MCF 10A (cell line): ENCODE measurements around the gene DDX10. TPM values are rescaled to one million over a fixed set of nuclear protein-coding genes. Genes with fewer than 3 reads are reported as not detected.

Experiments
- BruUV-seq: library from RNA; stranded (reverse); fragments of 400-500 nt; replicated peaks from 2 replicates; lab custom pipeline; 2021; lab: Mats Ljungman, UMichigan
- CTCF ChIA-PET: fragments of 300-600 bp; sonication (Branson Sonifier 250); formaldehyde crosslinking; extraction: SDS; loops from one replicate; lab custom pipeline; 2021; ENCODE audit warnings: antibody characterized with exemption, inconsistent platforms; lab: Yijun Ruan, JAX
- POLR2A ChIA-PET: fragments of 300-600, 350-650 bp; sonication (Branson Sonifier 250); formaldehyde crosslinking; extraction: SDS; loops from one replicate; lab custom pipeline; 2020; ENCODE audit warnings: antibody characterized with exemption, inconsistent platforms; lab: Yijun Ruan, JAX
- DNase-seq: peaks from one replicate; pipeline ENCODE4 v3.0.0-alpha.2; 2018; ENCODE audit not compliant: unreplicated experiment
- H3K27ac Mint-ChIP-seq: one replicate; pipeline ENCODE4 v1.8.0; 2022; ENCODE audit warnings: mild to moderate bottlenecking, low read depth, mixed read lengths; ENCODE audit not compliant: unreplicated experiment
- H3K27me3 Mint-ChIP-seq: one replicate; pipeline ENCODE4 v1.8.0; 2022; ENCODE audit warnings: mixed read lengths; ENCODE audit not compliant: insufficient read depth, unreplicated experiment
- H3K36me3 Mint-ChIP-seq: one replicate; pipeline ENCODE4 v1.8.0; 2022; ENCODE audit warnings: mild to moderate bottlenecking, moderate library complexity, mixed read lengths; ENCODE audit not compliant: insufficient read depth, unreplicated experiment
- H3K4me1 Mint-ChIP-seq: one replicate; pipeline ENCODE4 v1.8.0; 2022; ENCODE audit warnings: mixed read lengths; ENCODE audit not compliant: insufficient read depth, unreplicated experiment
- H3K4me3 Mint-ChIP-seq: one replicate; pipeline ENCODE4 v1.8.0; 2022; ENCODE audit warnings: mild to moderate bottlenecking, moderate library complexity, mixed read lengths; ENCODE audit not compliant: unreplicated experiment
- H3K9me3 Mint-ChIP-seq: one replicate; pipeline ENCODE4 v1.8.0; 2022; ENCODE audit warnings: mixed read lengths; ENCODE audit not compliant: unreplicated experiment
- intact Hi-C: fragments of 100-400 bp; cut with micrococcal nuclease; formaldehyde crosslinking; loops from 2 replicates; pipeline ENCODE4 v1.14.1; 2022
- total RNA-seq: library from RNA; stranded (reverse); gene quantifications from 2 replicates; pipeline ENCODE4 v1.2.3, GENCODE V29; 2022
- TF ChIP-seq, protein P1 (sequence below): fragments of 200-600 bp; IDR thresholded peaks from one replicate; pipeline ENCODE4 v1.8.0; 2022; ENCODE audit warnings: antibody characterized with exemption, mild to moderate bottlenecking; ENCODE audit not compliant: unreplicated experiment

DDX10 gene
- total RNA-seq, 1 experiment from 2014 or later = 113 TPM

DNA sequence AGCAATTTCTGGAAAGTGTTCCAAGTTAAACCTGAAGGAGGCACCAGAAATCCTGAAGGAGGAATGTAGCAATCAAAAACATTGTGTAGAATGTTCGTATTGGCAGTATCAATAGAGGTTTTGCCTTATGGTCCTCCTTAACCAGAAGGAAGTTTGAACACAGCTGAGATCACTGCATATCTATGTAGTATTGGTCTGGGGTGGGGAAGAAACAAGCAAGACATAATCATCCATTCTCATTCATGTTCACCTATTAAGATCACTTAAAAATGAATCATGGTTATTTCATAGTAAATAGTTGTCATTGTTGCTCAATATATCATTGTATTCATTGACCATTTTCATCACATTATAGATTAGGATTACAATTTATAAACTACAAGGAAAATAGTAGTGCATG is 160.5 kb downstream of the DDX10 start:
- TF ChIP-seq, protein P1, sequence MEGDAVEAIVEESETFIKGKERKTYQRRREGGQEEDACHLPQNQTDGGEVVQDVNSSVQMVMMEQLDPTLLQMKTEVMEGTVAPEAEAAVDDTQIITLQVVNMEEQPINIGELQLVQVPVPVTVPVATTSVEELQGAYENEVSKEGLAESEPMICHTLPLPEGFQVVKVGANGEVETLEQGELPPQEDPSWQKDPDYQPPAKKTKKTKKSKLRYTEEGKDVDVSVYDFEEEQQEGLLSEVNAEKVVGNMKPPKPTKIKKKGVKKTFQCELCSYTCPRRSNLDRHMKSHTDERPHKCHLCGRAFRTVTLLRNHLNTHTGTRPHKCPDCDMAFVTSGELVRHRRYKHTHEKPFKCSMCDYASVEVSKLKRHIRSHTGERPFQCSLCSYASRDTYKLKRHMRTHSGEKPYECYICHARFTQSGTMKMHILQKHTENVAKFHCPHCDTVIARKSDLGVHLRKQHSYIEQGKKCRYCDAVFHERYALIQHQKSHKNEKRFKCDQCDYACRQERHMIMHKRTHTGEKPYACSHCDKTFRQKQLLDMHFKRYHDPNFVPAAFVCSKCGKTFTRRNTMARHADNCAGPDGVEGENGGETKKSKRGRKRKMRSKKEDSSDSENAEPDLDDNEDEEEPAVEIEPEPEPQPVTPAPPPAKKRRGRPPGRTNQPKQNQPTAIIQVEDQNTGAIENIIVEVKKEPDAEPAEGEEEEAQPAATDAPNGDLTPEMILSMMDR = no peak
- intact Hi-C loops = no loop called here
- CTCF ChIA-PET = no interaction called here
- Mint-ChIP-seq H3K36me3 (no peaks in the 10 kb centered on the region), H3K27me3 (no peaks in the 10 kb centered on the region), H3K4me3 (no peak overlapping the region), H3K4me1 (peaks cover 8% of the 10 kb centered on the region), H3K9me3 (peaks cover 8% of the 10 kb centered on the region), H3K27ac (no peak overlapping the region)
- DNase-seq = no peak
- POLR2A ChIA-PET = interaction anchor here (1.0 to 1.7 kb wide), 2 partner anchors 11 kb away, joined by 3 to 5 read pairs; no protein-coding TSS in a partner anchor
- BruUV-seq = no TSS peak

DNA sequence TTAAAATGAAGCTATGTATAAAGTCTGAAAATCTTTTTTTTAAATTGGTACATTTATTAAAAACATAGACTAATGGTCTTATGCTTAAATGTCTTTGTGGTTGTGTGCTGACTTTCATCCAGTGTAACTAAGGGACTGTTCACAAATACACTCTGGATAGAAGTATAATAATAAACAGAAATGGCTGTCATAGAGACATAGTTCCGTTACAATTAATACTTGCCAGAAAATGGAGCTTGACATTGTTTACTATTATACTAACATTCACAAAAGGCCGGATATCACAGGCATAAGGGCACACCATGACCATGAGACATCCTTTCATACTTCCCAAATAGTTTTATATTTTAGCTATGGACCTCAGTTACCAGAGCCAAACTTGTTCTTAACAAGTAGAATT is 161.3 kb downstream of the DDX10 start:
- CTCF ChIA-PET = interaction anchor here (0.6 to 0.7 kb wide), 2 partner anchors 37 to 90 kb away, joined by 3 read pairs; no protein-coding TSS in a partner anchor
- intact Hi-C loops = no loop called here

DNA sequence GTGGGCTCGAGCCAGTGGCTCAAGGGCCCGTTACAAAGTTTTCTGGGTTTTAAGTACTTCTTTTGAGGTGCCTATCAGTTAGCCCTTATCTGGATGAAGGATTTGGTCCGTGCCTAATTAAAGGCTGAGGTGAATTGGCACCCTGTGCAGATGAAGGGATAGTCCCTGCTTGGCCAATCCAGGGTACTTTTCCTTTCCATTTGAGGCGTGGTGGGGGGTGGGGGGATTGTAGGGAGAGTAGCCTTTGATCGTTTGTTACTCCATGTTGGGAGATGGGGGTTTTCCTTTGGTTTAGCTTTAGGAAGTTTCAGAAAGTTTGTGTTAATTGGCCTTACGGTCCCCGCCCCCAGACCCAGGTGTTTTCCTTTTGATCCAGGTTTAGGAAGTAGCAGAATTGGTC is 170.8 kb downstream of the DDX10 start:
- no peaks in the 10 kb centered on the region for H3K4me1 Mint-ChIP-seq
- DNase-seq = no peak
- H3K27ac Mint-ChIP-seq = no peak overlapping the region
- ChIA-PET POLR2A (interaction anchor here (1.3 kb wide), 1 partner anchor 9 kb away, joined by 5 read pairs; no protein-coding TSS in a partner anchor), CTCF (no interaction called here)
- intact Hi-C loops = no loop called here
- no peaks in the 10 kb centered on the region for H3K9me3 Mint-ChIP-seq
- no TSS peak for BruUV-seq
- TF ChIP-seq, protein P1 = no peak
- H3K4me3 Mint-ChIP-seq = no peak overlapping the region
- H3K27me3 Mint-ChIP-seq = no peaks in the 10 kb centered on the region
- peaks cover 15% of the 10 kb centered on the region for H3K36me3 Mint-ChIP-seq

More for the DNA sequence above, 161.3 kb downstream of the DDX10 start:
- BruUV-seq = no TSS peak
- POLR2A ChIA-PET = interaction anchor here (1.0 to 1.7 kb wide), 2 partner anchors 10 to 12 kb away, joined by 3 to 5 read pairs; no protein-coding TSS in a partner anchor
- DNase-seq = no peak
- Mint-ChIP-seq H3K4me1 (peaks cover 8% of the 10 kb centered on the region), H3K27me3 (no peaks in the 10 kb centered on the region), H3K36me3 (no peaks in the 10 kb centered on the region), H3K9me3 (peaks cover 8% of the 10 kb centered on the region), H3K4me3 (no peak overlapping the region), H3K27ac (no peak overlapping the region)
- TF ChIP-seq, protein P1 = no peak

DNA sequence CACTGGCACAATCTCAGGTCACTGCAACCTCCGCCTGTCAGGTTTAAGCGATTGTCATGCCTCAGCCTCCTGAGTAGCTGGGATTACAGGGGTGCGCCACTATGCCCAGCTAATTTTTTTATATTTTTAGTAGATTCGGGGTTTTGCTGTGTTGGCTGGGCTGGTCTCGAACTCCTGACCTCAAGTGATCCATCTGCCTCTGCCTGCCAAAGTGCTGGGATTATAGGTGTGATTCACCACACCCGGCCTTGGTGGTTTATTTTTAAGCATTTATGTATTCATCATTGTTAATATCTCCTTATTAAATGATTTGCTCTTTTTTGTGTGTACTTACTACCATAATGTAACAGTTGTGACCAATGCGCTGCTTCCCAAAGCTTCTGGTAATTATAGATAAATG is 171.7 kb downstream of the DDX10 start:
- POLR2A ChIA-PET = interaction anchor here (0.9 to 1.3 kb wide), 2 partner anchors 10 to 1103 kb away, joined by 3 to 5 read pairs; no protein-coding TSS in a partner anchor
- CTCF ChIA-PET = no interaction called here
- Mint-ChIP-seq H3K4me1 (no peaks in the 10 kb centered on the region), H3K4me3 (no peak overlapping the region), H3K27ac (no peak overlapping the region), H3K36me3 (peaks cover 19% of the 10 kb centered on the region), H3K9me3 (no peaks in the 10 kb centered on the region), H3K27me3 (no peaks in the 10 kb centered on the region)
- no peak for DNase-seq
- intact Hi-C loops = no loop called here
- TF ChIP-seq, protein P1 = no peak
- no TSS peak for BruUV-seq
